NCI-H460 (cell line): Measurements from ENCODE around the gene MBD3. TPM values are rescaled to one million over a fixed set of nuclear protein-coding genes. Genes with fewer than 3 reads are reported as not detected.

ENCODE experiments used
- DNase-seq: peaks from one replicate; pipeline ENCODE4 v3.0.0-alpha.2; 2016; ENCODE audit warnings: low read depth; ENCODE audit errors: extremely low read depth
- total RNA-seq: library from RNA; depleted of rRNA; stranded (reverse); fragments of >200 nt; shearing (Covaris generic); gene quantifications from 2 replicates; pipeline ENCODE4 v1.2.3, GENCODE V29; 2014

The MBD3 gene
- total RNA-seq, 1 experiment from 2014 or later, result 70.8 TPM

DNA sequence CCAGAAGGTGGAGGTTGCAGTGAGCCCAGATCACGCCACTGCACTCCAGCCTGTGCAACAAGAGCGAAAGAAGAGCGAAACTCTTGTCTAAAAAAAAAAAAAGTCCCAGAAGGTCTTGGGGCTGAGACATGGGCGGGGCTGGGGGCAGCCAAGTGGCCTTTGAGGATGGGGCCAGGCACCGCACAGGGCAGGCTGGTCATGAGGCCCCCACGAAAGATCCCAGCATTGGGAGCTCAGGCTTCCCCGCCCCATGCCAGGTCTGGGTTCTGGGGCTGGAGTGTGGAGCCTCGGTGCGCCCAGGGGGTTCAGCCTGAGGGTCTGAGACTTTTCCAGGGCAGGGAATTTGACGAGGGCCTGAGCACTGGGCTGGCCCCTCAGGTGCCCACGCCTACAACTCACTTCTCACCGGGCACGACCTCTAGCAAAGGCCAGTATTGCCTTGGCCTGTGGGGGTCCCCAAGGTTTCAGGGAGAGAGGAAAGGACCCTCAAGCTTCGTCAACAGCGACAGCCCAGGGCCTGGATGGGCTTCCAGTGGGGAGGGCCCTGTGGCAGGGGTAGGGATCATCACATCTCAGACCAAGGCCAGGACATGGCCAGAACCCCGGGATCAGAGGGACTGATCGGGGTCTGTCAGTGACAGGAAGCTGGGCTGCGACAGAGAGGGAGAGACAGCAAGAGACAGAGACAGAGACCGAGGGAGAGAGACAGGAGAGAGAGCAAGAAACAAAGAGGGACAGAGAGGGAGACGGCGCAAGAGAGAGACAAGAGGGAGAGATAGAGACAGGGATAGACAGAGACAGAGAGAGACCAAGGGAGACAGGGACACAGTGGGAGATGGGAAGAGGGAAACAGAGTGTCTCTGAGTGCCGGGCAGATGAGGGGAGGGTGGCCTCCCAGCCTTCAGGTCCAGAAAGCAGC is 17.1 kb downstream of the MBD3 start:
- no peak for DNase-seq

DNA sequence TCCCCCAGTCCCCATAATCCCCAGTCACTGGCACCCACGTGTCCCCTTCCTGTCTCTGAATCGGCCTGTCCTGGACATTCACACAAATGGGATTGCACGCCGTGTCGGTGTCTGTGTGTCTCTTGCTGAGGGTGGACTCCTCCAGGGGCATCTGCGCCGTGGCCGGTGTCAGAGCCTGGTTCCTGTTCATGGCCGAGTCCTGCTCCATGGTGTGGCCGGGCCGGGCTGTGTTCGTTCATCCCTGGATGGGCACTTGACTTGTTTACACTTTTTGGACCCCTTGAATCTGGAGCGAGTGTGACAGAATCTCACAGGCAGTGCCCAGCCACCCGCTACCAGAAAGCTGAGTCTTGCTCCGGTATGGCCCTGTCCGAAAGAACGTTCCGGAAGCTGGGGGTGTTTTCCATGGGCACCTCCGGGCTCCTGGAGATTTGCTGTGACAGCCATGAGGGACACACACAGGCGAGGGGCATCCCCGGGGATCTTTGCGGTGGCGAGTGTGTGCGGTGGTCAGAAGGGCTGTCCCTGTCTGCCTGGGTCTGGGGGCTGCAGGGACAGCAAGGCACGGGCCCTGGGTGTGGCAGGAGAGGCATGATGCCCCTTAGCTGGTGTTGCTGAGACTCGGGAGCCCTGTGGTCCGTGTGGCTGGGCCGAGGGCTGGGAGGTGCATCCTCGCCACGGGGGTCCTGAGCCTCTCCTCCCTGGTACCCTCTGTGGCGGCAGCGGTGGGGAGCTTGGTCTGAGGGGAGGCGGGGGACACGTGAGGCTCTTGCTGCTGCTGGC is 18.1 kb downstream of the MBD3 start:
- no peak for DNase-seq

GRCh38 chr19:1572795-1573194 is 19.9 kb downstream of the MBD3 start:
- no peak for DNase-seq

DNA sequence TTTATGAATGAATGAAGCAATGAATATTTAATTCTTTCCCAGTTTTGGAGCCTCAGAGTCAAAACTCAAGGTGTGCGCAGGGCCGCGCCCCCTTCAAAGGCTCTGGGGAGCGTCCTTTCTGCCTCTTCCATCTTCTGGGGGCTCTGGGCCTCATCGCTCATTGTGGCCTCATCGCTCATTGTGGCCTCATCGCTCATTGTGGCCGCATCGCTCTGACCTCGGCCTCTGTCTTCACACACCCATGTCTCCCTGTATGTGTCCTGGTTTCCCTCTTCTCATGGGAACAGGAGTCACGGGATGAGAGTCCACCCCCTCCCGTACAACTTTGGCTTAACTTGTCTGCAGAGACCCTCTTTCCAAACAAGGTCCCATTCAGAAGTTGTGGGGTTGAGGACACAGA is 21.3 kb downstream of the MBD3 start:
- DNase-seq, result no peak

DNA sequence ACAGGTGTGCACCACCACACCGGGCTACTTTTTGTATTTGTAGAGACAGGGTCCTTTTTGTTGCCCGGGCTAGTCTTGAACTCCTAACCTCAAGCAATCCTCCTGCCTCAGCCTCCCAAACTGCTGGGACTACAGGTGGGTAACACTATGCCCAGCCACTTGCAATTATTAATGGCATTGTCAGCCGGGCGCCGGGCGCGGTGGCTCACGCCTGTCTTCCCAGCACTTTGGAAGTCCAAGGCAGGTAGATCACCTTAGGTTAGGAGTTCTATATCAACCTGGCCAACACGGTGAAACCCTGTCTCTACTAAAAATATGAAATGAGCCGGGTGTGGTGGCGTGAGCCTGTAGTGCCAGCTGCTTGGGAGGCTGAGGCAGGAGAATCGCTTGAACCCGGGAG is 21.8 kb downstream of the MBD3 start:
- DNase-seq, result no peak

DNA sequence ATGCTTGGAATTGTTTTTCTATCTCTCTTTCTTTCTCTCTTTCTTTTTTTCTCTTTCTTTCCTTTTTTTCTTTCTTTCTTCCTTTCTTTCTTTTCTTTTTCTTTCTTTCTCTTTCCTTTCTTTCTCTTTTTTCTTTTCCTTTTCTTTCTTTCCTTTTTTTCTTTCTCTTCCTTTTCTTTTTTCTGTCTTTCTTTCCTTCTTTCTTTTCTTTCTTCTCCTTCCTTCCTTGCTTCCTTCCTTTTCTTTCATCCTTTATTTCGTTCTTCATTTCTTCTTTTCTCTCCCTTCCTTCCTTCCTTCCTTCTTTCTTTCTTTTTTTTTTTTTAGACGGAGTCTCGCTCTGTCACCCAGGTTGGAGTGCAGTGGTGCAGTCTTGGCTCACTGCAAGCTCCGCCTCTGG is 22.7 kb downstream of the MBD3 start:
- DNase-seq, result no peak

DNA sequence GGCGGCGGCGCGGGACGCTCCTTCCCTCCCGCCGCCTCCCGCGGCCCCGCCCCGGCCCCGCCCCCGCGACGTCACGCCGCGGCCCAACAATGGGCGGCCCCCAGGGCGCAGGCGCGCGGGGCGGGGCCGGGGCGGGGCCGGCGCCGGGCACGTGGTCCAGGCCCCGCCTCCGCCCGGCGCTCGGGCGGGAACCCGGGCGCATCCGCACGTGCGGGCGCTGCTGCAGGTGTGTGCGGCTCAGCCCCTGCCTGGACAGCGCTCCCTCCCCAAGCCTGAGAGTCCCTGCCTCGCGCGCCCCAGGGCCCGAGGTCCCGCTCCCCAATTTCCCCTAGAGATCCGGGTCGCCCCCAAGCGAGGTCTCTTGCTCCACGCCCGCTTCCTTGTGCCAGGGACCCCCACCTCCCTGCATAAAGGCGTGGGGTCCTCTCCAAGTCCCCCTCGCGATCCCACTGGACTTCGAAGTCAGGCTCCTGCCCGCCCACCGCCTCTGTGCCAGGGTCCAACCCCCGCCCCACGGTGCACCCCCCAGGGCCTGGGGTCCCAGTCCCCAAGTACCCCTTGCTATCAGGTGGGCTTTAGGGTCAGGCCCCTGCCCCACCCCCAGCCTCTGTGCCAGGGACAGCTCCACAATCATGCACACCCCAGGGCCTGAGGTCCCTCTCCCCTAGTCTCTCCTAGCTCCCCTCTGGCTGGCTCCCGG is 24.2 kb downstream of the MBD3 start, which contains the start of gene MEX3D:
MEX3D (minus strand) TSS at position 6 of the 700 bp plus-strand sequence. CDS start 267 bp downstream, outside the sequence.
- DNase-seq, result peak; percentile 69

GRCh38 chr19:1567848-1568227 is 24.8 kb downstream of the MBD3 start:
- DNase-seq, result no peak

- DNase-seq, result no peak
Observed at GRCh38 chr19:1567116-1567847, 25.4 kb downstream of the MBD3 start.

GRCh38 chr19:1566392-1567115 is 26.1 kb downstream of the MBD3 start:
- peak; percentile 31 for DNase-seq

GRCh38 chr19:1563251-1563650 is 29.4 kb downstream of the MBD3 start:
- DNase-seq, result no peak

- no peak for DNase-seq
Observed at GRCh38 chr19:1561236-1561842, 31.3 kb downstream of the MBD3 start.

DNA sequence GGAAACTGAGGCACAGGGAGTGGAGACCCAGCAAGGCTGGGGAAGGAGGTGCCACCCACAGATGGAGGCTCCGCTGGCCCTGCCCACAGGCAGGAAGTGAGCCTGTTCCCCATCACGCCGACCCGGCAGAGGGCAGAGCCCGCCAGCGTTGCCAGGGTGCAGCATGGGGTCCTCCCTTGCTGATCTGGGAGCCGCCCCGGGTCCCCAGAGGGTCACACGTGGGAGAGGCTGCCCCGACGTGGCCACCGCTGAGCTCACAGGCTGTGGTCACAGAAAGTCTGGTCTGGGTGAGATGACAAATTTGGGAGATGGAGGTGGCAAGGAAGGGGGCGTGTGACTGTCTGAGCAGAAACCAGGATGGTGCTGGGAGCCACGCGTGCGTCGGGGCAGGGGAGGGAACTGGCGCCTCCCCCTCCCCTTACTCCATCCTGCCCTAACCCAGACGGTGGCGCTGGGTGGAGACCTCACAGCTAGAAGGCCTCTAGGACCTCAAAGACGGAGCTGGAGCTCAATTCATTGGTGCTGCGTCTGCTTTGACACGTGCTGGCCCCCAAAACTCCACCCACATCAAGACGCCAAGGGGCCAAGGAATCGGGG is 32.3 kb downstream of the MBD3 start:
- no peak for DNase-seq

GRCh38 chr19:1558552-1558951 is 34.1 kb downstream of the MBD3 start:
- DNase-seq, result no peak

DNA sequence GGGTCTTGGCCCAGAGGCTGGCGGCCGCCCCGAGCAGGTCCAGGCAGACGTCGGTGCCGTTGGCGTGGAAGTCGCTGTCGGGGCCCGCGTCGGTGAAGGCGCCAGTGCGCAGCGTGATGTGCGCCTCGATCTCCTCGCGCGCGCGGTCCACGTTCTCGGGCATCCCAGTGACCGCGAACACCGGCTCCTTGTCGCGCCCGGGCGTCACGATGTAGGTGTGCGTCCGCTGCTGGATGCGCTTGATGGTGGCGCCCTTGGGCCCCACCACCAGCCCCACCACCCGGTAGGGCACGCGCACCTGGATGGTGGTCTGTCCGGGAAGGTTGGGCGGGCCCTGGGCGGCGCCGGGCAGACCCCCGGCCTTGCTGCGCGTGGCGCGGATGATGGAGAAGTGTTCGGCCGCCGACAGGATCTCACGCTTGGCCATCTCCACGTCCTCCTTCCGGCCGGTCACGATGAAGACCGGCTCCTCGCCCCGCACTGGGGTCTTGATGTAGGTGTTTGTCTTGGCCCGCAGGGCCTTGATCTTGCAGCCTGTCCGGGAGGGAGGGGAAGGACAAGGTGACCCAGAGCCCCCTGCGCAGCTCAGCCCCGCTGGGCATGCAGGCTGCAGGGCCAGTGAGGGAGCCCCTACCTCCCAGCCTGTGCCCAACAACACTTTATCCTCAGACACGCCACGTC is 36.1 kb downstream of the MBD3 start:
- DNase-seq, result no peak

DNA sequence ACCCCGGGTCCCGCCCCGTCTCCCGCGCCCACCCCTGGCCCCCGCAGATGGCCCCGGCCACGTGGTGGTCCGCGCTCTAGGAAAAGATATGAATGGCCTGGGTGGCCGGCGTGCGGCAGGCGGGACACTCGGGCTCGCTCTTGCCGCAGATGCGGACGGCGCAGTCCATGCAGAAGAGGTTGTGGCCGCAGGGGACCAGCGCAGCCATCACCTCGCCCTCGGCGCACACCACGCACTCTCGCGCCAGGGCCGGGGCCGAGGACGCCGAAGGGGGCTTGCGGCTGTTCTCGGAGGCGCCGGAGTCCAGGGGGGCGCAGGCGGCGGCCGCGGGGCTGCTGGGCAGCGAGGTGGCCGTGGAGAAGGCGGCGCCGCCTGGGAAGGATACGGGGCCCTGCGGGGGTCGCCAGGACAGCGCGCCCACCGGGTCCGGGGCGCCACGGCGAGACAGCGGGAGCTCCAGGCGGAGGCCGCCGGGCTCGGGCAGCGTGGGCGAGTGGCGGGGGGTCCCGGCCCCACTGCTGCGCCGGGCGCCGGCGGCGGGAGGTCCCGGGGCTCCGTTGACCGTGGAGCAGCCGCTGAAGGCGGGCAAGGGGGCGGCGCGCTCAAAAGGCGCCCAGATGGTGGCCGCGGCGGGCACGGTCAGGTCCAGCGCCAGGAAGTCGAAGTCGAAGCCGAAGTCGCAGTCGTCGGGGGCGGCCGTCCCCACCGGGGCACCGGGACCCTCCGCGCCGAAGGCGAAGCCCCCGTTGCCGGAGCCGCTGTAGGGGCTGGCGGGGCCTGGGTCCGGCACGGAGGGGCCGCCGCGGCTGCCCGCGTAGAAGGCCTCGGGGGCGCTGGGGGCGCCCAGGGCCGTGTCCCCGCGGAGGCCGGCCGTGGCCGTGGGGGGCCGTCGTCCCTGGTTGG is 36.9 kb downstream of the MBD3 start:
- no peak for DNase-seq

GRCh38 chr19:1554968-1555367 is 37.7 kb downstream of the MBD3 start:
- DNase-seq, result no peak
